Duodenal mucosa (tissue), 2 donors: ENCODE data around the gene ZNF750.

ENCODE experiments used
- H3K27ac ChIP-seq: one replicate; pipeline ENCODE4 v1.7.0; 2013; ENCODE audit warnings: low read depth, low read length
- H3K27me3 ChIP-seq, 2 donors: one replicate each; pipeline ENCODE4 v1.7.0; 2013; ENCODE audit warnings: low read length in 2 of 2, control low read depth in 1 of 2; ENCODE audit not compliant: insufficient read depth in 2 of 2, control insufficient read depth in 1 of 2
- H3K36me3 ChIP-seq, 2 donors: one replicate each; pipeline ENCODE4 v1.7.0; 2013; ENCODE audit warnings: low read length in 2 of 2, control low read depth in 1 of 2; ENCODE audit not compliant: insufficient read depth in 2 of 2, control insufficient read depth in 1 of 2
- H3K4me1 ChIP-seq, 2 donors: one replicate each; pipeline ENCODE4 v1.7.0; 2013; ENCODE audit warnings: low read length in 2 of 2, control low read depth in 1 of 2; ENCODE audit not compliant: insufficient read depth in 2 of 2, control insufficient read depth in 1 of 2
- H3K4me3 ChIP-seq, 2 donors: one replicate each; pipeline ENCODE4 v1.7.0; 2013; ENCODE audit warnings: low read length in 2 of 2, low read depth in 1 of 2
- H3K9ac ChIP-seq, 2 donors: one replicate each; pipeline ENCODE4 v1.7.0; 2013; ENCODE audit warnings: low read length in 2 of 2, low read depth in 1 of 2
- H3K9me3 ChIP-seq, 2 donors: one replicate each; pipeline ENCODE4 v1.7.0; 2013; ENCODE audit warnings: low read length in 2 of 2, control low read depth in 1 of 2; ENCODE audit not compliant: control insufficient read depth in 1 of 2

The ZNF750 gene

DNA sequence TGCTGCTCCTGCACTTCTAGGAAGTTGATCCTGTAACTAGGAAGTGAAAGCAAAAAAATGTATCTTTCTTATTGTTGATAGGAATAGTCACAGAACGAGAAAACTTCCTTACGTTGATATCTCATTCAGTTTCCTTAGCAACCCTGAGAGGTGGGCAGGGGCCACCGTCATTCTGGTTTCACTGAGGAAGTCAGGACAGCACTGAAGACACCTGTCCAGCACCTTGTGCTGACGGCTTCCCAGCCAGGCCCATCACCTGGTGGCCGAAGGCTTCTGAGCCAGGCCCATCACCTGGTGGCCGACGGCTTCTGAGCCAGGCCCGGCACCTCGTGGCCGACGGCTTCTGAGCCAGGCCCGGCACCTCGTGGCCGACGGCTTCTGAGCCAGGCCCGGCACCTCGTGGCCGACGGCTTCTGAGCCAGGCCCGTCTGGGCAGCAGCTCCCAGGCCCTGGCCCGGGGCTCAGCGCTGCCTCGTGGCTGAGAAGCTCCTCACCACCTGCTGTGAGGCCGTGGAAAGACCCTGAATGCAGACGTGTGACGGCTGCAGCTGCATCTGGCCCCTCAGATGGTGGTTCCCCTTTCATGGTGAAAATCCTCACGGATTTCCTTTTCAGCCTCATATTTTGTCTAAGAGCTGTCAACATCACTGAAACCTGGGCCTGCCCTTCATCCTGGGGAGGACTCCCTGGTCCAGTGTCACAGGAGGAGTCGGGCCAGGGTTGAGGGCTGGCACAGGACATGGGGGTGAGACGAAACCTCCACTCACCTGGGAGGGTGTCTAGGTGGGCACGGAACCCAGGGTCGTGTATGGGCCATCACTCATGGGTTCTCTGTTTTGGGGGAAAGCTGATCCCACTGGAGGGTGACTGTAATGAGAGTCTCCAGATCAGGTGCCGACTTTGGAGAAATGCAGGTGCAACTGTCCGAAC lies 33.0 kb upstream of the ZNF750 start:
- Histone ChIP-seq H3K27me3 (no peaks in the 10 kb centered on the region), H3K9ac (no peak overlapping the region), H3K36me3 (peaks cover 2 to 11% of the 10 kb centered on the region in 2 donors), H3K4me1 (peaks cover 0 to 7% of the 10 kb centered on the region in 2 donors), H3K27ac (no peak overlapping the region), H3K4me3 (no peak overlapping the region), H3K9me3 (no peaks in the 10 kb centered on the region)

- H3K9ac ChIP-seq: no peak overlapping the region
Measured at GRCh38 chr17:82871776-82872561, 32.1 kb upstream of the ZNF750 start.

DNA sequence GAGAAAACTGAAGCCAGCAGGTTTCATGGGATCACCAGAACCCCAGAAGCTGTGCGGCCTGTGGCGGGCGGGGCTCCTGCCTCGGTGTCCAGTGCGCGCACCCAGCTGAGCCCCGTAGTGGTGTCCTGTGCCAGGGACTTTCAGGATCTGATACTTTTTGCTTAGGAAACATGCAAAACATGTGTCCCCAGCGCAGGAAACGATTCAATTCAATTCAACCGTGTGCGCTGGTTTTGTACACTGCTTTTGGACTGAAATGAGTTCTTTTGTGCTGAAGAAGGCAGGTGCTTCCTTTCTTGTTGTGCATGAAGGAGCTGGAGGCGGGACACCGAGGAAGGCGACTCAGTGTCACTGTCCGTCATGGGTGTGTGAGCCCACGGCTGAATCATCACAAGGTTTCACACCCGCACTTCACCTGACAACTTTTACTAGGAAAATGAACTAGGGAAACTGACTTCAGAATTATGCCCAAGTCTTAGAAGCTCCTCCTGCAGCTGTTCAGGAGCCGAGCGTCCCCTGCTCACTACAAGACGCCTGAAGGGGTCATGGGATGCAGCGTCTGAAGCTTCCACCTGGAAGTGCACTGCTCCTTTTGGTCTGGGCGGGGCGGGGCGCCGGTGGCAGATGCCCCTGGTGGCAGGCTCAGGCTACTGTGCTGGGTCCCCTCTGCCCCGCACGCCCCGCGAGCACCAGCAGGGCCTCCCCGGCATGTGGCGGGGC lies 31.4 kb upstream of the ZNF750 start:
- H3K4me1 ChIP-seq: peaks cover 0 to 12% of the 10 kb centered on the region in 2 donors
- no peak overlapping the region for H3K27ac ChIP-seq
- H3K9ac ChIP-seq: no peak overlapping the region
- H3K9me3 ChIP-seq: no peaks in the 10 kb centered on the region
- H3K4me3 ChIP-seq: no peak overlapping the region
- no peaks in the 10 kb centered on the region for H3K27me3 ChIP-seq
- H3K36me3 ChIP-seq: peaks cover 2 to 11% of the 10 kb centered on the region in 2 donors

More at GRCh38 chr17:82871776-82872561, 32.1 kb upstream of the ZNF750 start:
- Histone ChIP-seq H3K27ac (no peak overlapping the region), H3K27me3 (no peaks in the 10 kb centered on the region), H3K4me3 (no peak overlapping the region), H3K9me3 (no peaks in the 10 kb centered on the region), H3K4me1 (peaks cover 0 to 7% of the 10 kb centered on the region in 2 donors), H3K36me3 (peaks cover 2 to 11% of the 10 kb centered on the region in 2 donors)

DNA sequence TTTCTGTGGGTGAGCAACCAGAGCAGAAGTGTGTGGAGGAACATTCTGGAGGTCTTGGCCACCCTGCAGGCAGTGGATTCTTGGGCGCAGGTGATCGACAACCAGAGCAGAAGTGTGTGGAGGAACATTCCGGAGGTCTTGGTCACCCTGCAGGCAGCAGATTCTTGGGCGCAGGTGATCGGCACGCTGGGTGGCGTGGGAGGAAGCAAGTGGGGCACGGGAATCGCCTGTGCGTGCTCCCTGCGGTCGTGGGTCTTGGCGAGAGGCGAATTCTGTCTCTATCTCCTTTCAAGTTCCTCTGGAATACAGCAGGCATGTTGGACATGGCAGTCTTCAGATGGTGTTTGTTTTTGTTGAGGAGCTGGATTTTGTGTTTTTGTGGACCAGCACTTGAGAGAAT lies 30.7 kb upstream of the ZNF750 start:
- Histone ChIP-seq H3K27me3 (no peaks in the 10 kb centered on the region), H3K4me1 (peaks cover 0 to 12% of the 10 kb centered on the region in 2 donors), H3K9me3 (no peaks in the 10 kb centered on the region), H3K27ac (no peak overlapping the region), H3K9ac (no peak overlapping the region), H3K36me3 (peaks cover 2 to 11% of the 10 kb centered on the region in 2 donors), H3K4me3 (no peak overlapping the region)

- H3K36me3 ChIP-seq: peaks cover 2 to 11% of the 10 kb centered on the region in 2 donors
- peaks cover 0 to 15% of the 10 kb centered on the region in 2 donors for H3K4me1 ChIP-seq
- H3K27me3 ChIP-seq: no peaks in the 10 kb centered on the region
- H3K27ac ChIP-seq: no peak overlapping the region
- H3K9me3 ChIP-seq: no peaks in the 10 kb centered on the region
- no peak overlapping the region for H3K9ac ChIP-seq
- H3K4me3 ChIP-seq: no peak overlapping the region
Measured at GRCh38 chr17:82870091-82870491, 30.3 kb upstream of the ZNF750 start.

DNA sequence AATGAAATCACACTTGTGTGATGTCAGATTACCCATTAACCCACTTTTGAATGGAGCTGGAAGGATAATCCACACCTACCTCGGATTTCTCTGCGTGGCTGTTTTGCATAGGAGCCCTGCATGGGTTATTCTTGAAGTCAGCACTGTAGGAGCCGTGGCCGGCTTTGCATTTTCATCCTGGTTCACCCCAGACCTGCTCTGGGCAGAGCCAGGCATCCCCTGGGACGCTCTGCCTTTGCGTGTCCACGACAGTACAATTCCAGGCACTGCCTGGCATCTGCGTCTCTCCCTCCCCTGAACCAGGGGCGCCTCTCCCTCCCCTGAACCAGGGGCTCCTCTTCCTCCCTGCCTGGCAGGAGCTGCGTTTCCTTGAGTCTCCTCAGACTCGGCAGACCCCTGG lies 29.7 kb upstream of the ZNF750 start:
- Histone ChIP-seq H3K4me1 (peaks cover 0 to 20% of the 10 kb centered on the region in 2 donors), H3K4me3 (no peak overlapping the region), H3K27me3 (no peaks in the 10 kb centered on the region), H3K9ac (no peak overlapping the region), H3K9me3 (no peaks in the 10 kb centered on the region), H3K27ac (no peak overlapping the region), H3K36me3 (peaks cover 2 to 11% of the 10 kb centered on the region in 2 donors)

- H3K27me3 ChIP-seq: no peaks in the 10 kb centered on the region
- peaks cover 8 to 24% of the 10 kb centered on the region in 2 donors for H3K4me1 ChIP-seq
- H3K27ac ChIP-seq: no peak overlapping the region
- H3K36me3 ChIP-seq: peaks cover 2 to 11% of the 10 kb centered on the region in 2 donors
- no peak overlapping the region for H3K4me3 ChIP-seq
- H3K9me3 ChIP-seq: no peaks in the 10 kb centered on the region
- no peak overlapping the region for H3K9ac ChIP-seq
Measured at GRCh38 chr17:82868715-82869131, 28.9 kb upstream of the ZNF750 start.

GRCh38 chr17:82867763-82868325 lies 28.0 kb upstream of the ZNF750 start:
- peaks cover 13 to 32% of the 10 kb centered on the region in 2 donors for H3K4me1 ChIP-seq
- peaks cover 2 to 11% of the 10 kb centered on the region in 2 donors for H3K36me3 ChIP-seq
- H3K27me3 ChIP-seq: no peaks in the 10 kb centered on the region
- H3K4me3 ChIP-seq: no peak overlapping the region
- H3K9me3 ChIP-seq: no peaks in the 10 kb centered on the region
- H3K27ac ChIP-seq: no peak overlapping the region
- H3K9ac ChIP-seq: no peak overlapping the region

GRCh38 chr17:82866590-82867191 lies 26.9 kb upstream of the ZNF750 start:
- Histone ChIP-seq H3K36me3 (peaks cover 2 to 8% of the 10 kb centered on the region in 2 donors), H3K27ac (no peak overlapping the region), H3K27me3 (no peaks in the 10 kb centered on the region), H3K9ac (no peak overlapping the region), H3K9me3 (no peaks in the 10 kb centered on the region), H3K4me3 (no peak overlapping the region), H3K4me1 (peaks cover 13 to 29% of the 10 kb centered on the region in 2 donors)
